DND-41 (cell line): ENCODE results near the gene EFCAB11.

Experiments used
- ATAC-seq: fragments of 200-7000 bp; cut with Tn5 transposase; 3 replicates; pipeline ENCODE4 v1.9.1; 2021; ENCODE audit warnings: low read depth; ENCODE audit not compliant: insufficient read depth
- DNase-seq: peaks from one replicate; pipeline ENCODE4 v3.0.0-alpha.2; 2020
- H2AFZ ChIP-seq: 2 replicates; pipeline ENCODE4 v1.6.0; 2012; ENCODE audit warnings: low read depth, low read length
- H3K27ac ChIP-seq: 2 replicates; pipeline ENCODE4 v1.5.1; 2012; ENCODE audit warnings: low read length, inconsistent platforms
- H3K27me3 ChIP-seq: fragments of 200-600 bp; sonication (generic); 2 replicates; pipeline ENCODE4 v1.6.0; 2012; ENCODE audit warnings: low read length, mild to moderate bottlenecking, inconsistent platforms; ENCODE audit not compliant: insufficient read depth, poor library complexity
- H3K36me3 ChIP-seq: 2 replicates; pipeline ENCODE4 v1.5.1; 2012; ENCODE audit warnings: low read length, inconsistent platforms; ENCODE audit not compliant: insufficient read depth
- H3K4me1 ChIP-seq: 2 replicates; pipeline ENCODE4 v1.5.1; 2012; ENCODE audit warnings: mild to moderate bottlenecking, low read length; ENCODE audit not compliant: insufficient read depth
- H3K4me2 ChIP-seq: 2 replicates; pipeline ENCODE4 v1.6.0; 2012; ENCODE audit warnings: mild to moderate bottlenecking, moderate library complexity, low read length, inconsistent platforms; ENCODE audit not compliant: insufficient read depth
- H3K4me3 ChIP-seq, 2 experiments: fragments of 200-600 bp in 1 of 2; shearing (Covaris generic) in 1 of 2; 2 replicates each; pipeline ENCODE4 v1.5.1; 2012 to 2016; ENCODE audit warnings: inconsistent platforms in 2 of 2, low read length in 2 of 2, mild to moderate bottlenecking in 2 of 2, low read depth in 1 of 2, moderate library complexity in 1 of 2
- H3K79me2 ChIP-seq: 2 replicates; pipeline ENCODE4 v1.6.0; 2012; ENCODE audit warnings: low read length, inconsistent platforms; ENCODE audit not compliant: insufficient read depth
- H3K9ac ChIP-seq: 2 replicates; pipeline ENCODE4 v1.6.0; 2012; ENCODE audit warnings: low read depth, mild to moderate bottlenecking, inconsistent platforms, low read length, moderate library complexity
- H3K9me3 ChIP-seq: 2 replicates; pipeline ENCODE4 v1.5.1; 2012; ENCODE audit warnings: low read length, moderate library complexity, mild to moderate bottlenecking, inconsistent platforms; ENCODE audit not compliant: insufficient read depth, severe bottlenecking
- H4K20me1 ChIP-seq: 2 replicates; pipeline ENCODE4 v1.6.0; 2012; ENCODE audit warnings: low read length; ENCODE audit not compliant: insufficient read depth
- CTCF ChIP-seq: IDR thresholded peaks from 2 replicates; pipeline ENCODE4 v1.5.1; 2012; ENCODE audit warnings: borderline replicate concordance, low read length, moderate library complexity, mild to moderate bottlenecking; ENCODE audit not compliant: poor library complexity, severe bottlenecking; ENCODE audit errors: extremely low read depth
- EZH2 ChIP-seq: IDR thresholded peaks from 3 replicates; pipeline ENCODE4 v1.6.1; 2012; ENCODE audit warnings: borderline replicate concordance, low read depth, mild to moderate bottlenecking, moderate library complexity, low read length, inconsistent platforms; ENCODE audit not compliant: severe bottlenecking

EFCAB11 gene

GRCh38 chr14:89990218-89990617 lies 35.7 kb upstream of the EFCAB11 start:
- no peak overlapping the region for H3K4me2 ChIP-seq
- no peaks in the 10 kb centered on the region for H3K4me1 ChIP-seq

GRCh38 chr14:89988787-89989186 lies 34.3 kb upstream of the EFCAB11 start:
- Histone ChIP-seq H3K4me1 (no peaks in the 10 kb centered on the region), H3K9ac (no peak overlapping the region)

More at GRCh38 chr14:89990218-89990617, 35.7 kb upstream of the EFCAB11 start:
- no peaks in the 10 kb centered on the region for H3K9me3 ChIP-seq
- no peak overlapping the region for H3K27ac ChIP-seq
- H2AFZ ChIP-seq, result no peak overlapping the region
- H3K9ac ChIP-seq, result no peak overlapping the region
- TF ChIP-seq CTCF (no peak), EZH2 (no peak)
- no peaks in the 10 kb centered on the region for H3K27me3 ChIP-seq
- ATAC-seq (no peak), DNase-seq (no peak)
- H3K36me3 ChIP-seq, result peaks cover 92% of the 10 kb centered on the region
- no peak overlapping the region for H3K4me3 ChIP-seq
- H3K79me2 ChIP-seq, result no peaks in the 10 kb centered on the region
- H4K20me1 ChIP-seq, result no peaks in the 10 kb centered on the region

GRCh38 chr14:89987161-89987475 lies 32.6 kb upstream of the EFCAB11 start:
- Histone ChIP-seq H3K36me3 (peaks cover 90% of the 10 kb centered on the region), H3K27ac (no peak overlapping the region), H3K27me3 (no peaks in the 10 kb centered on the region), H3K4me2 (no peak overlapping the region), H4K20me1 (no peaks in the 10 kb centered on the region), H3K9ac (no peak overlapping the region), H3K9me3 (no peaks in the 10 kb centered on the region), H3K4me1 (no peaks in the 10 kb centered on the region), H2AFZ (no peak overlapping the region), H3K4me3 (no peak overlapping the region), H3K79me2 (no peaks in the 10 kb centered on the region)
- TF ChIP-seq EZH2 (no peak), CTCF (no peak)
- DNase-seq (no peak), ATAC-seq (no peak)

More at GRCh38 chr14:89988787-89989186, 34.3 kb upstream of the EFCAB11 start:
- ATAC-seq (no peak), DNase-seq (no peak)
- no peak for TF ChIP-seq CTCF
- TF ChIP-seq EZH2, result no peak
- Histone ChIP-seq H3K27me3 (no peaks in the 10 kb centered on the region), H4K20me1 (no peaks in the 10 kb centered on the region), H3K36me3 (peaks cover 90% of the 10 kb centered on the region), H3K9me3 (no peaks in the 10 kb centered on the region), H3K4me2 (no peak overlapping the region), H3K27ac (no peak overlapping the region), H2AFZ (no peak overlapping the region), H3K4me3 (no peak overlapping the region), H3K79me2 (no peaks in the 10 kb centered on the region)
